ENCODE data around the gene PLEKHA8.

The PLEKHA8 gene

GRCh38 chr7:30175180-30175579, 147.0 kb downstream of the PLEKHA8 start:
- H3K4me1 ChIP-seq (ENCODE audit: insufficient read depth, low read length, poor library complexity, severe bottlenecking), result peaks cover 8% of the 10 kb centered on the region

GRCh38 chr7:30175636-30176147, 147.5 kb downstream of the PLEKHA8 start:
- Histone ChIP-seq H3K4me1 (ENCODE audit: insufficient read depth, low read length, poor library complexity, severe bottlenecking) (peaks cover 8% of the 10 kb centered on the region), H2AFZ (ENCODE audit: low read length) (no peak overlapping the region), H3K9ac (ENCODE audit: low read depth, low read length, poor library complexity, severe bottlenecking) (no peak overlapping the region), H4K20me1 (ENCODE audit: insufficient read depth, low read length, poor library complexity, severe bottlenecking) (no peaks in the 10 kb centered on the region), H3K4me3 (ENCODE audit: low read length, poor library complexity, severe bottlenecking) (no peak overlapping the region), H3K36me3 (ENCODE audit: insufficient read depth, low read length) (no peaks in the 10 kb centered on the region), H3K4me2 (ENCODE audit: low read depth, low read length, poor library complexity, severe bottlenecking) (no peak overlapping the region), H3K27me3 (ENCODE audit: insufficient read depth, low read length, poor library complexity, severe bottlenecking) (no peaks in the 10 kb centered on the region), H3F3A (ENCODE audit: low read depth) (no peaks in the 10 kb centered on the region), H3K79me2 (ENCODE audit: insufficient read depth, low read length) (no peaks in the 10 kb centered on the region), H3K9me2 (replicated peaks; ENCODE audit: low read depth, low read length) (no peaks in the 10 kb centered on the region), H3K9me3 (ENCODE audit: insufficient read depth, low read depth, low read length) (no peaks in the 10 kb centered on the region)
- no peak for TF ChIP-seq CTCF (conservative IDR thresholded peaks at IDR 0.05; ENCODE audit: low read length)
- TF ChIP-seq EZH2phosphoT487 (IDR thresholded peaks at IDR 0.05; ENCODE audit: borderline replicate concordance), result no peak

More at GRCh38 chr7:30175180-30175579, 147.0 kb downstream of the PLEKHA8 start:
- Histone ChIP-seq H3F3A (ENCODE audit: low read depth) (no peaks in the 10 kb centered on the region), H3K27me3 (ENCODE audit: insufficient read depth, low read length, poor library complexity, severe bottlenecking) (no peaks in the 10 kb centered on the region), H3K4me3 (ENCODE audit: low read length, poor library complexity, severe bottlenecking) (no peak overlapping the region), H4K20me1 (ENCODE audit: insufficient read depth, low read length, poor library complexity, severe bottlenecking) (no peaks in the 10 kb centered on the region), H3K79me2 (ENCODE audit: insufficient read depth, low read length) (no peaks in the 10 kb centered on the region), H3K4me2 (ENCODE audit: low read depth, low read length, poor library complexity, severe bottlenecking) (no peak overlapping the region), H3K9ac (ENCODE audit: low read depth, low read length, poor library complexity, severe bottlenecking) (no peak overlapping the region), H3K9me2 (replicated peaks; ENCODE audit: low read depth, low read length) (no peaks in the 10 kb centered on the region), H3K36me3 (ENCODE audit: insufficient read depth, low read length) (no peaks in the 10 kb centered on the region), H3K9me3 (ENCODE audit: insufficient read depth, low read depth, low read length) (no peaks in the 10 kb centered on the region), H2AFZ (ENCODE audit: low read length) (no peak overlapping the region)
- TF ChIP-seq EZH2phosphoT487 (IDR thresholded peaks at IDR 0.05; ENCODE audit: borderline replicate concordance) (no peak), CTCF (conservative IDR thresholded peaks at IDR 0.05; ENCODE audit: low read length) (no peak)

- H3K36me3 ChIP-seq (ENCODE audit: insufficient read depth, low read length), result no peaks in the 10 kb centered on the region
- no peaks in the 10 kb centered on the region for H3K9me2 ChIP-seq (replicated peaks; ENCODE audit: low read depth, low read length)
- no peak overlapping the region for H3K4me3 ChIP-seq (ENCODE audit: low read length, poor library complexity, severe bottlenecking)
- H3F3A ChIP-seq (ENCODE audit: low read depth), result no peaks in the 10 kb centered on the region
- H3K9ac ChIP-seq (ENCODE audit: low read depth, low read length, poor library complexity, severe bottlenecking), result no peak overlapping the region
- no peaks in the 10 kb centered on the region for H4K20me1 ChIP-seq (ENCODE audit: insufficient read depth, low read length, poor library complexity, severe bottlenecking)
- peaks cover 8% of the 10 kb centered on the region for H3K4me1 ChIP-seq (ENCODE audit: insufficient read depth, low read length, poor library complexity, severe bottlenecking)
- H3K4me2 ChIP-seq (ENCODE audit: low read depth, low read length, poor library complexity, severe bottlenecking), result no peak overlapping the region
- H2AFZ ChIP-seq (ENCODE audit: low read length), result no peak overlapping the region
- H3K27me3 ChIP-seq (ENCODE audit: insufficient read depth, low read length, poor library complexity, severe bottlenecking), result no peaks in the 10 kb centered on the region
- H3K9me3 ChIP-seq (ENCODE audit: insufficient read depth, low read depth, low read length), result no peaks in the 10 kb centered on the region
- TF ChIP-seq CTCF (conservative IDR thresholded peaks at IDR 0.05; ENCODE audit: low read length) (no peak), EZH2phosphoT487 (IDR thresholded peaks at IDR 0.05; ENCODE audit: borderline replicate concordance) (no peak)
- H3K79me2 ChIP-seq (ENCODE audit: insufficient read depth, low read length), result no peaks in the 10 kb centered on the region
Measured at GRCh38 chr7:30176463-30177109, 148.4 kb downstream of the PLEKHA8 start.

All from Loucy (cell line).